Frontal cortex (tissue), 4 donors: Measurements from ENCODE around the gene FOXK1. TPM values are rescaled to one million over a fixed set of nuclear protein-coding genes. Genes with fewer than 3 reads are reported as not detected.
"Not testable (repeated sequence)": the region's sequence is repeated elsewhere in the genome, so short reads cannot be mapped to it uniquely, and the experiment has no call there.

Experiments
- DNase-seq, 2 donors: peaks; one replicate each; pipeline ENCODE4 v3.0.0; 2012; ENCODE audit warnings: low spot score in 2 of 2
- FAIRE-seq: peaks from 2 replicates; lab custom pipeline; 2012; peaks lifted over from hg19 to GRCh38; lab: Jason Lieb, UNC
- total RNA-seq: library from RNA; depleted of rRNA; stranded (reverse); fragments of >200 nt; gene quantifications from one replicate; pipeline ENCODE4 v1.2.3, GENCODE V29; 2014
- donor health status: control.
- donor health status: control.
- donor health status: control.

FOXK1 gene
- total RNA-seq, 1 donor from 2014 or later, result 17.5 TPM

- not testable (repeated sequence) for DNase-seq, FAIRE-seq
These were observed 10.5 kb downstream of the FOXK1 start for GRCh38 chr7:4692622-4693021.

GRCh38 chr7:4693152-4693551 is 11.1 kb downstream of the FOXK1 start:
- DNase-seq (no peak), FAIRE-seq (no peak)

GRCh38 chr7:4693749-4694148 is 11.7 kb downstream of the FOXK1 start:
- FAIRE-seq, result no peak

GRCh38 chr7:4694305-4694704 is 12.2 kb downstream of the FOXK1 start:
- FAIRE-seq (no peak), DNase-seq (no peak)

More at GRCh38 chr7:4693749-4694148, 11.7 kb downstream of the FOXK1 start:
- no peak for DNase-seq

GRCh38 chr7:4698707-4699275 is 16.7 kb downstream of the FOXK1 start:
- FAIRE-seq, result no peak
- DNase-seq, result no peak

- no peak for FAIRE-seq
These were observed 17.7 kb downstream of the FOXK1 start for GRCh38 chr7:4699841-4700240.

GRCh38 chr7:4700577-4701235 is 18.6 kb downstream of the FOXK1 start:
- no peak for DNase-seq
- no peak for FAIRE-seq

More at GRCh38 chr7:4699841-4700240, 17.7 kb downstream of the FOXK1 start:
- no peak for DNase-seq

GRCh38 chr7:4702961-4703512 is 20.9 kb downstream of the FOXK1 start:
- FAIRE-seq (no peak), DNase-seq (no peak)

- FAIRE-seq (no peak), DNase-seq (no peak)
These were observed 21.4 kb downstream of the FOXK1 start for GRCh38 chr7:4703532-4703931.

GRCh38 chr7:4706384-4707216 is 24.5 kb downstream of the FOXK1 start:
- FAIRE-seq (no peak), DNase-seq (no peak)

GRCh38 chr7:4707217-4707741 is 25.2 kb downstream of the FOXK1 start:
- no peak for FAIRE-seq
- DNase-seq, result no peak

GRCh38 chr7:4707980-4708411 is 25.9 kb downstream of the FOXK1 start:
- FAIRE-seq, result no peak

GRCh38 chr7:4709187-4709586 is 27.1 kb downstream of the FOXK1 start:
- DNase-seq (no peak), FAIRE-seq (no peak)

More at GRCh38 chr7:4707980-4708411, 25.9 kb downstream of the FOXK1 start:
- no peak for DNase-seq

GRCh38 chr7:4711093-4711492 is 29.0 kb downstream of the FOXK1 start:
- FAIRE-seq, result no peak
- DNase-seq, result no peak

- FAIRE-seq (no peak), DNase-seq (no peak)
These were observed 29.5 kb downstream of the FOXK1 start for GRCh38 chr7:4711634-4712033.

GRCh38 chr7:4712281-4713182 is 30.4 kb downstream of the FOXK1 start:
- FAIRE-seq, result no peak
- DNase-seq, result no peak

- DNase-seq, result no peak
These were observed 31.2 kb downstream of the FOXK1 start for GRCh38 chr7:4713183-4713784.

GRCh38 chr7:4714161-4714700 is 32.1 kb downstream of the FOXK1 start:
- DNase-seq (no peak), FAIRE-seq (no peak)

More at GRCh38 chr7:4713183-4713784, 31.2 kb downstream of the FOXK1 start:
- FAIRE-seq, result no peak
